K562 (cell line): ENCODE results near the gene TTC23L. TPM values are rescaled to one million over a fixed set of nuclear protein-coding genes. Genes with fewer than 3 reads are reported as not detected.

Source experiments
- ATAC-seq: fragments of 200-7000 bp; cut with Tn5 transposase; 3 replicates; pipeline ENCODE4 v1.9.1; 2020; ENCODE audit warnings: moderate library complexity
- BruUV-seq: library from RNA; stranded (reverse); fragments of 400-500 nt; replicated peaks from 2 replicates; lab custom pipeline; 2021; lab: Mats Ljungman, UMichigan
- CTCF ChIA-PET: fragments of 300-600 bp; formaldehyde crosslinking; extraction: SDS; loops from one replicate; lab custom pipeline; 2021; ENCODE audit warnings: low intra/inter-chr PET ratio; lab: Yijun Ruan, JAX
- POLR2A ChIA-PET: fragments of 300-600, 350-650 bp; sonication (Branson Sonifier 250); formaldehyde crosslinking; extraction: SDS; loops from one replicate; lab custom pipeline; 2021; ENCODE audit warnings: antibody characterized with exemption, inconsistent platforms; lab: Yijun Ruan, JAX
- DNase-seq, 4 experiments: peaks; one replicate each; pipeline versions ENCODE4 v3.0.0 to v3.0.0-alpha.2; 2011 to 2018; ENCODE audit warnings: low spot score in 3 of 4, mixed read lengths in 3 of 4; ENCODE audit errors: extremely low read depth in 1 of 4
- FAIRE-seq: peaks from 2 replicates; lab custom pipeline; 2011; peaks lifted over from hg19 to GRCh38; lab: Jason Lieb, UNC
- H2AFZ ChIP-seq: 2 replicates; pipeline ENCODE4 v1.6.0; 2011; ENCODE audit warnings: low read depth, low read length, control low read depth, inconsistent platforms
- H3K27ac ChIP-seq: fragments of 200-600 bp; 3 replicates; pipeline ENCODE4 v1.8.0; 2011; ENCODE audit warnings: low read depth, mild to moderate bottlenecking, control low read depth, inconsistent platforms, low read length, moderate library complexity, mixed read lengths; ENCODE audit errors: extremely low read depth
- H3K27me3 ChIP-seq, 2 experiments: fragments of 300-600 bp in 1 of 2; 2 replicates in 1 of 2; 3 replicates in 1 of 2; pipeline versions ENCODE4 v1.6.0 to v1.8.0; 2011; ENCODE audit warnings: inconsistent platforms in 2 of 2, low read length in 2 of 2, mild to moderate bottlenecking in 1 of 2, mixed read lengths in 1 of 2, moderate library complexity in 1 of 2; ENCODE audit not compliant: control insufficient read depth in 2 of 2, insufficient read depth in 2 of 2
- H3K36me3 ChIP-seq: fragments of 300-600 bp; 3 replicates; pipeline ENCODE4 v1.8.0; 2011; ENCODE audit warnings: mild to moderate bottlenecking, low read length, inconsistent platforms; ENCODE audit not compliant: control insufficient read depth, insufficient read depth
- H3K4me1 ChIP-seq, 2 experiments: fragments of 200-600 bp in 1 of 2; replicated peaks in 1 of 2; 2 replicates in 1 of 2; 3 replicates in 1 of 2; pipeline versions ENCODE4 v1.5.1 to v1.8.0; 2011; ENCODE audit warnings: inconsistent platforms in 2 of 2, low read length in 2 of 2, mild to moderate bottlenecking in 1 of 2, mixed read lengths in 1 of 2, moderate library complexity in 1 of 2; ENCODE audit not compliant: control insufficient read depth in 2 of 2, insufficient read depth in 2 of 2
- H3K4me2 ChIP-seq: 2 replicates; pipeline ENCODE4 v1.6.1; 2011; ENCODE audit warnings: low read length, control low read depth, inconsistent platforms, mixed read lengths; ENCODE audit not compliant: insufficient read depth
- H3K4me3 ChIP-seq: fragments of 200-600 bp; sonication (generic), shearing (Covaris generic); 2 replicates; pipeline ENCODE4 v1.5.1; 2016; ENCODE audit warnings: control low read depth, inconsistent platforms
- H3K79me2 ChIP-seq: fragments of 200-600 bp; 3 replicates; pipeline ENCODE4 v1.8.0; 2011; ENCODE audit warnings: low read length, inconsistent platforms; ENCODE audit not compliant: control insufficient read depth, insufficient read depth
- H3K9ac ChIP-seq, 2 experiments: 2 replicates each; pipeline versions ENCODE4 v1.6.0 to v1.6.1; 2011; ENCODE audit warnings: low read depth in 2 of 2, low read length in 2 of 2, control low read depth in 1 of 2, inconsistent platforms in 1 of 2, mild to moderate bottlenecking in 1 of 2, mixed read lengths in 1 of 2; ENCODE audit not compliant: insufficient read depth in 1 of 2
- H3K9me1 ChIP-seq: one replicate; pipeline ENCODE4 v1.6.0; 2011; ENCODE audit warnings: inconsistent platforms, mild to moderate bottlenecking, low read length, moderate library complexity; ENCODE audit not compliant: control insufficient read depth, insufficient read depth
- H3K9me3 ChIP-seq: replicated peaks from 2 replicates; pipeline ENCODE4 v1.5.1; 2011; ENCODE audit warnings: low read depth, low read length, inconsistent platforms; ENCODE audit not compliant: control insufficient read depth, insufficient read depth
- H4K20me1 ChIP-seq: replicated peaks from 2 replicates; pipeline ENCODE4 v1.6.1; 2011; ENCODE audit warnings: low read length, inconsistent platforms, mixed read lengths; ENCODE audit not compliant: control insufficient read depth, insufficient read depth
- HDAC2 ChIP-seq: fragments of 450-650 bp; IDR thresholded peaks from 2 replicates; pipeline ENCODE4 v1.6.1; 2016; ENCODE audit warnings: mild to moderate bottlenecking
- MAFG ChIP-seq: fragments of 450-650 bp; conservative IDR thresholded peaks from 2 replicates; pipeline ENCODE4 v1.6.1; 2016; ENCODE audit warnings: missing genetic modification characterization, missing compliant biosample characterization
- ZNF316 ChIP-seq: fragments of 450-650 bp; IDR thresholded peaks from 2 replicates; pipeline ENCODE4 v1.6.1; 2016
- WGBS: fragments of 100-300 bp; shearing (Covaris generic); methylation state at CpG from one replicate; pipeline ENCODE4 v1.1.6; 2016; ENCODE audit warnings: low coverage, mixed read lengths; ENCODE audit not compliant: insufficient coverage; ENCODE audit errors: missing lambda C conversion rate; 5-methylcytosine and 5-hydroxymethylcytosine counted together
- in situ Hi-C: fragments of 300-500 bp; cut with MboI; formaldehyde crosslinking; loops from 4 replicates; pipeline ENCODE4 v1.15.0; 2018; ENCODE audit warnings: inconsistent platforms, mixed read lengths
- intact Hi-C: fragments of 100-400 bp; cut with micrococcal nuclease; formaldehyde crosslinking; loops from 2 replicates; pipeline ENCODE4 v1.14.2; 2022
- polyA plus RNA-seq, 8 experiments: library from polyadenylated mRNA; depleted of rRNA in 4 of 8; stranded (reverse) in 5 of 8; unstranded in 3 of 8; fragments of >200 nt; fragmentation: Nextera tagmentation in 2 of 8; fragmentation: Illumina TruSeq in 1 of 8; extraction: Ambion mirVana in 2 of 8; extraction: Trizol in 1 of 8; gene quantifications; 2 replicates each; pipeline versions ENCODE4 v1.2.1 to v1.2.3, GENCODE V29; 2011 to 2014; ENCODE audit warnings: inconsistent platforms in 1 of 8, missing spikeins in 1 of 8
- total RNA-seq, 7 experiments: library from RNA; depleted of rRNA in 6 of 7; stranded (reverse); fragments of >200 nt in 6 of 7; fragmentation: Illumina TruSeq in 2 of 7; extraction: Trizol in 2 of 7; gene quantifications; 2 replicates each; pipeline versions ENCODE4 v1.2.1 to v1.2.3, GENCODE V29; 2011 to 2021; ENCODE audit warnings: low replicate concordance in 1 of 7
- TF ChIP-seq, protein P1 (sequence below): fragments of 450-650 bp; IDR thresholded peaks from 2 replicates; pipeline ENCODE4 v1.7.0; 2016; ENCODE audit warnings: borderline replicate concordance

Gene TTC23L
- total and polyA plus RNA-seq, 9 of the 15 experiments (the other 6 are each of a cell fraction or from before 2014, with no cell fraction given), result 0.03 to 0.32 (median 0.14) TPM; not detected in 2

DNA sequence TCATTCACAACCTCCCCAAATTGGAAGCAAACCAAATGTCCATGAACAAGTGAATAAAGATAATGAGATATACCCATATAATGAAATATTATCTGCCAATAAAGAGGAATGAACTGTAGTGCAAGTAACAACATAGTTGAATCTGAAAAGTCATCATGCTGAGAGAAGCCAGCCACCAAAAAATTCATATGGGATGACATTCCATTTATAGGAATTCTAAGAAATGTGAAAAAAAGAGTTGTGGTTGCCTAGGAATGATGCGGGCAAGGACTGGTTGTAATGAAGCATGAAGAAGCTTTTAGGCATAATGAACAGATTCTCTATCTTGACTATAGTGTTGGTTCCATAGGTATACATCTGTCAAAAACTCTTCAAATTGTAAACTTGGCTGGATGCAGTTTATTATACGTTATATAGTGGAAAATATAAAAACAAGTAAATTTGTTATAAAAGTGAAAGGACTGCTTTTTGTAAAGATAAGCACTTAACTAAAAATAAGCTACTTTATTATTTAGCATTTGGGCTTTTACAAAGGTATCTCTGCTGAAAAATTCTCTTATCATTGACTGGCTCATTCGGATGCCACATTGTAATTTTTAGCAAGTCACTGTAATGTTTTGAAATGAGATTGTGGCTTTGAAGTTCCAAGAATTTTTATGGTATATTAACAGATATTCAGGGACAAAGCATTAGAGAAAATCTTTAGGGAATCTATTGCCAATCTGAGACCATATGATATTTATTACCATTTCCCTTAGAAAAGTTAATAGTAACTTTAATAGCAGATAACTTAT lies 21.2 kb upstream of the TTC23L start:
- WGBS, result 46% methylated on average over 3 of the region's 3 CpGs
- DNase-seq, result no peak
- Histone ChIP-seq H3K4me3 (no peak overlapping the region), H3K9me3 (no peaks in the 10 kb centered on the region), H3K27ac (no peak overlapping the region), H2AFZ (no peak overlapping the region), H3K4me2 (no peak overlapping the region), H3K9ac (no peak overlapping the region), H3K79me2 (no peaks in the 10 kb centered on the region), H3K4me1 (peaks cover 0 to 2% of the 10 kb centered on the region in 2 experiments; a peak in 2 of 5 replicates), H3K36me3 (peaks cover 21% of the 10 kb centered on the region; the same call in 1 of the 3 replicates), H3K27me3 (no peaks in the 10 kb centered on the region), H3K9me1 (no peaks in the 10 kb centered on the region), H4K20me1 (no peaks in the 10 kb centered on the region)
- ChIA-PET POLR2A (interaction anchor here (1.0 to 1.5 kb wide), 3 partner anchors 11 to 18 kb away, joined by 3 to 4 read pairs (median 4); no protein-coding TSS in a partner anchor), CTCF (no interaction called here)
- in situ Hi-C loops (no loop called here), intact Hi-C loops (no loop called here)
- TF ChIP-seq HDAC2 (no peak), ZNF316 (0 out of 2 replicates have a peak, but pooled peaks have one; percentile 18), MAFG (peak; percentile 59; the same call in 1 of the 2 replicates)
- TF ChIP-seq, protein P1, sequence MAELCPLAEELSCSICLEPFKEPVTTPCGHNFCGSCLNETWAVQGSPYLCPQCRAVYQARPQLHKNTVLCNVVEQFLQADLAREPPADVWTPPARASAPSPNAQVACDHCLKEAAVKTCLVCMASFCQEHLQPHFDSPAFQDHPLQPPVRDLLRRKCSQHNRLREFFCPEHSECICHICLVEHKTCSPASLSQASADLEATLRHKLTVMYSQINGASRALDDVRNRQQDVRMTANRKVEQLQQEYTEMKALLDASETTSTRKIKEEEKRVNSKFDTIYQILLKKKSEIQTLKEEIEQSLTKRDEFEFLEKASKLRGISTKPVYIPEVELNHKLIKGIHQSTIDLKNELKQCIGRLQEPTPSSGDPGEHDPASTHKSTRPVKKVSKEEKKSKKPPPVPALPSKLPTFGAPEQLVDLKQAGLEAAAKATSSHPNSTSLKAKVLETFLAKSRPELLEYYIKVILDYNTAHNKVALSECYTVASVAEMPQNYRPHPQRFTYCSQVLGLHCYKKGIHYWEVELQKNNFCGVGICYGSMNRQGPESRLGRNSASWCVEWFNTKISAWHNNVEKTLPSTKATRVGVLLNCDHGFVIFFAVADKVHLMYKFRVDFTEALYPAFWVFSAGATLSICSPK, result no peak
- ATAC-seq, result no peak
- no peak for FAIRE-seq
- no TSS peak for BruUV-seq
